HG03520 (cell line): ENCODE measurements around the gene TBCD.

Experiments used
- ATAC-seq: cut with Tn5 transposase; IDR thresholded peaks from one replicate; pipeline ENCODE4 v1.9.1; 2021; ENCODE audit warnings: mild to moderate bottlenecking, moderate library complexity; ENCODE audit not compliant: unreplicated experiment

TBCD gene

GRCh38 chr17:82932518-82933310, 180.8 kb downstream of the TBCD start:
- ATAC-seq: no peak

GRCh38 chr17:82933911-82934310, 182.0 kb downstream of the TBCD start:
- ATAC-seq: no peak

DNA sequence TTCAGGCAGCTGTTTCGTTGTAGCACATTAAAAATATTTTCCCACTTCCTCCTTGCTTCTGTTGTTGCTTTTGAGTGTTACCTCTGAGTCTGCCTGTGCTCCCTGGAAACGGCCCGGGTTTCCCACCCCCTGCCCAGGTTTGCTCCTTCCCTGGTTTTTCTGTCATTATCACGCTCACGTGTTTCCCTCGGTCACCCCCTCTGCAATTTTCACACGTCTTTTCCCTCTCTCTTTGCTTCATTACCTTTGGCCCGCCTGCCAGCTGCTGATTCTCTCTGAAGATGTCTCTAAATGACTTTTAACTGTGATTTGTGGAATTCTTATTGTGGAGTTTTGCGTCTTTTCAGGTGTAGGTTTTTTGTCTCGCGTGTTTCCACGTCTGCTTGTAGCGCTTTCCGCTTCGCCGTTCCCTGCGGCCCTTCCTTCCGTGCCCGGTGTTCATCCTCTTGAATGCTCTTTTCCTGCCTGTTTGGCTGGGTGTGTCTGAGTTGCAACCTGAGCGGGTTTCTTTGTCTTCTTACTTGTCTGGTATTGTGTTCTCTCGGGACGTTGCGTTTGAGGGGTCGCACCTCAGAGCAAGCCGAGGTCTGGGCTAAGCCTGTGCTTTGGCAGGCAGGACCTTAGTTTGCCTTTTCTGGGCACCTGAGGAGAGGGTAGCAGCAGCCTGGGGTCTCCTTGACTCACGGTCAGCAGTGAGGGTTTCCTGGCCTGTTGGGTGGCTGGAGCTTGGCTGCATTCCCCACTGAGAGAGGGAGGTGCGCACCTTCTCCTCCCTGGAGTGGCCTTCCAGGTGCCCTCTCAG, 184.3 kb downstream of the TBCD start:
- no peak for ATAC-seq

DNA sequence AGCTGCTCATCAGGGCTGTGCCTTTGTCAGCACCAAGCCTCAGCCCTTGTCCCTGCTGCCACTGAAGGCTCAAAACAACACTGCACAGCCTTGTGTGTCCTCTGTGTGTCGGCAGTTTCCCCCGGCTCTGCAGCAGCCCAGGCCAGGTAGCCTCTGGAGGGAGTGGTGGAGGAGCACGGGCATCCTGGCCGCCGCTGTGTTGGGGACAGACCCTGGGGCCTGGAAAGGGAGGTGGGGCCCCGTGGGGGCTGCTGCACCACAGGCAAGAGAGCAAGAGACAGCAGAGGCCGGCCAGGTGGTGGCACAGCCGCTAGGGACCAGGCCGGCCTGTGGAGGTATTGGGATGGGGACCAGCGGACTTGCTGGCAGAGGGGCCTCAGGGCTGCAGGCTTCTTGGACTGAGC, 184.9 kb downstream of the TBCD start:
- no peak for ATAC-seq

GRCh38 chr17:82937411-82938371, 185.8 kb downstream of the TBCD start:
- no peak for ATAC-seq

- ATAC-seq: no peak
Measured at GRCh38 chr17:82938486-82938872, 186.6 kb downstream of the TBCD start.

DNA sequence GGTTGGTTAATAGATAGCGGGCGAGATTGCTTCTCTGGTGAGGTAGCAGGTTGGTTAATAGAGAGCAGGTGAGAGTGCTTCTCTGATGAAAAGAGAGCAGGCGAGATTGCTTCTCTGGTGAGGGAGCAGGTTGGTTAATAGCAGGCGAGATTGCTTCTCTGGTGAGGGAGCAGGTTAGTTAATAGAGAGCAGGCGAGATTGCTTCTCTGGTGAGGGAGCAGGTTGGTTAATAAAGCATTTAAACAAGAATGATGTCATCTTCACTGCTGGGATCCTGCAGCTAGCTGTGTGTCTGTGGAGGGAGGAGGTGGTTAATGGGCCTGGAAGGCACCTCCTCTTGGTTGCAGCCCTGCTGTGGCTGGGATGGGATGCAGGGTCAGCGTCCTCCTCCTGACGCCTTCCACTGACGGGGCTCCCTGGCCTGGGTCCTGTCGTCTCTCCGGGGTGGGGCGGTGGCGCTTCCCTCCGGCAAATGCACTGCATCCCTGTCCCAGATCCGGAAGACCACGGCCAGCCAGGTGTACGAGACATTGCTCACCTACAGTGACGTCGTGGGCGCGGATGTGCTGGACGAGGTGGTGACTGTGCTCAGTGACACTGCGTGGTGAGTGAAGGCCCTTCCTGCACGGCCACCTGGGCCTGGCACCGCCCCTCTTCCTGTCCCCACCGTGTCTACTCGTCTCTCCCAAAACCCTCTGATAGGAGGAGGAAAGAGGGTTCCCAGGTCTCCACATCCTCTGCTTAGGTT, 187.2 kb downstream of the TBCD start:
- no peak for ATAC-seq

GRCh38 chr17:82939621-82940135, 187.8 kb downstream of the TBCD start:
- no peak for ATAC-seq

GRCh38 chr17:82940226-82941020, 188.6 kb downstream of the TBCD start:
- no peak for ATAC-seq

- ATAC-seq: no peak
Measured at GRCh38 chr17:82941021-82942001, 189.4 kb downstream of the TBCD start.

GRCh38 chr17:82942166-82943130, 190.6 kb downstream of the TBCD start:
- ATAC-seq: no peak

DNA sequence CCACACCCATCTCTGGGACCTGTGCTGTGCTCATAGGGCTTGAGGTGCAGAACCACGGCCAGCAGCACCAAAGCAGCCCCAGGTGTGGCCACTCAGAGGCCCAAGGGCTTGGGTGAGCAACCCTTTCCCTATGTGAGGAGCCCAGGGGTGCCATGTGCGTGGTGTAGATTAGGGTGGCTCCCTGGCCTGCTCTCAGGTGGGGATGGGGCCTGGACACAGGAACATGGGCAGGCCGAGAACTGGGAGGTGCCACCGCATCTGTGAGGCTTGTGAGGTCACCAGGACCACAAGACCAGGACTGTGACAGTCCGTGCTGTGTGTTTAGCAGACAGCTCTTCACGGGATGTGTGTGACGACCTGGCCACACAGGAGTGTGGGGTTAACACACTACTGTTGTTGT, 191.5 kb downstream of the TBCD start:
- ATAC-seq: no peak

DNA sequence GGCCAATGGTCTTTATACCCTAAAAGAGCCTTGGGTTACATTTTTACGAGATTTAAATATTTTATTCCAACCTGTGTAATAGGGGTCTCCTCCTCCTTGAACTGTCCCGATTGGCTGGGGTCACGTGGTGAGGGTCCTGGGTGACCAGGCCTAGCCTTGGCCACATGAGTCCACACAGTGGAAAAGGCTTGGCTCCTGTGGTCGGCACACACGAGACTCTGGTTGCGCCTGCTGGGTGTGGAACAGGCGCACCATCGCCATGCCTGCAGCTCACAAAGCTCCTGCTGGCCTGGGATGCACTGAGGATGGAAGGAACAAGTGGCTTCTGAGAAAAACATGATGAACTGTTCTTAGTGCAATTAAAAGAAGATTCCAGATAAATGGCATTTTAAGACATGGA, 191.9 kb downstream of the TBCD start:
- ATAC-seq: no peak

- ATAC-seq: no peak
Measured at GRCh38 chr17:82944990-82945389, 193.1 kb downstream of the TBCD start.

DNA sequence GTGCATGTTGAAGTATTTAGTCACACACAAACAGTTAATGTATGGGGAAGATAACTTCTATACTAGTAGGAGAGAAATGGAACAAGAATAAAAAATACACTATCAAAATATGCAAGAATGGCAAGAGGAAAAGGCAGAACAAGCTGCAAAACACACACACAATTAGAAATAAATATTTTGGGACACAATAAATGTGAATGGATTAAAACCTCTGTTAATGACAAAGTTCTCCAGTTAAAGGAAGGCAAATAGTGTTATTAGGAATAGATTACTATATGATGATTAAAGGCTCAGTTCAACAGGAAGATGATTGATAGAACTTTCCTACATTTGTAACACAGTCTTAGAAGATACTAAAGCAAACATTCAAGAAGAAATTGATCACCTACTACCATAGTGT, 194.2 kb downstream of the TBCD start:
- no peak for ATAC-seq

- no peak for ATAC-seq
Measured at GRCh38 chr17:82947051-82947991, 195.5 kb downstream of the TBCD start.
